ENCODE data around the gene ARMC3.
"Not testable (repeated sequence)": the region's sequence is repeated elsewhere in the genome, so short reads cannot be mapped to it uniquely, and the experiment has no call there.

ARMC3 gene

GRCh38 chr10:23065181-23065948 is 137.5 kb downstream of the ARMC3 start:
- peaks cover 10 to 33% of the 10 kb centered on the region in 2 donors for H3K4me1 ChIP-seq (ENCODE audit: control insufficient read depth in 1 of 2, insufficient read depth in 2 of 2, low read length in 2 of 2)
- no peak overlapping the region for H3K4me3 ChIP-seq (ENCODE audit: low read depth in 1 of 2, low read length in 2 of 2)
- no peaks in the 10 kb centered on the region for H3K27me3 ChIP-seq (ENCODE audit: low read depth, low read length)
- H3K36me3 ChIP-seq (ENCODE audit: control insufficient read depth in 1 of 2, insufficient read depth in 2 of 2, low read length in 2 of 2): no peaks in the 10 kb centered on the region
- H3K27ac ChIP-seq (ENCODE audit: low read length): peak overlapping the region; percentile 45
- H3K9me3 ChIP-seq (ENCODE audit: control insufficient read depth in 1 of 2, low read length in 2 of 2): no peaks in the 10 kb centered on the region

- no peak overlapping the region for H3K27ac ChIP-seq (ENCODE audit: low read length)
- no peaks in the 10 kb centered on the region for H3K36me3 ChIP-seq (ENCODE audit: control insufficient read depth in 1 of 2, insufficient read depth in 2 of 2, low read length in 2 of 2)
- H3K27me3 ChIP-seq (ENCODE audit: low read depth, low read length): no peaks in the 10 kb centered on the region
- peaks cover 10 to 33% of the 10 kb centered on the region in 2 donors for H3K4me1 ChIP-seq (ENCODE audit: control insufficient read depth in 1 of 2, insufficient read depth in 2 of 2, low read length in 2 of 2)
- H3K4me3 ChIP-seq (ENCODE audit: low read depth in 1 of 2, low read length in 2 of 2): no peak overlapping the region
- no peaks in the 10 kb centered on the region for H3K9me3 ChIP-seq (ENCODE audit: control insufficient read depth in 1 of 2, low read length in 2 of 2)
Observed at GRCh38 chr10:23067337-23067736, 139.5 kb downstream of the ARMC3 start.

- peaks cover 10 to 29% of the 10 kb centered on the region in 2 donors for H3K4me1 ChIP-seq (ENCODE audit: control insufficient read depth in 1 of 2, insufficient read depth in 2 of 2, low read length in 2 of 2)
- H3K27ac ChIP-seq (ENCODE audit: low read length): no peak overlapping the region
Observed at GRCh38 chr10:23067939-23068775, 140.3 kb downstream of the ARMC3 start.

GRCh38 chr10:23069019-23069815 is 141.4 kb downstream of the ARMC3 start:
- Histone ChIP-seq H3K36me3 (ENCODE audit: control insufficient read depth in 1 of 2, insufficient read depth in 2 of 2, low read length in 2 of 2) (no peaks in the 10 kb centered on the region), H3K4me1 (ENCODE audit: control insufficient read depth in 1 of 2, insufficient read depth in 2 of 2, low read length in 2 of 2) (peaks cover 10 to 21% of the 10 kb centered on the region in 2 donors), H3K4me3 (ENCODE audit: low read depth in 1 of 2, low read length in 2 of 2) (no peak overlapping the region), H3K27ac (ENCODE audit: low read length) (no peak overlapping the region), H3K9me3 (ENCODE audit: control insufficient read depth in 1 of 2, low read length in 2 of 2) (no peaks in the 10 kb centered on the region), H3K27me3 (ENCODE audit: low read depth, low read length) (no peaks in the 10 kb centered on the region)

More at GRCh38 chr10:23067939-23068775, 140.3 kb downstream of the ARMC3 start:
- no peaks in the 10 kb centered on the region for H3K9me3 ChIP-seq (ENCODE audit: control insufficient read depth in 1 of 2, low read length in 2 of 2)
- no peaks in the 10 kb centered on the region for H3K36me3 ChIP-seq (ENCODE audit: control insufficient read depth in 1 of 2, insufficient read depth in 2 of 2, low read length in 2 of 2)
- H3K27me3 ChIP-seq (ENCODE audit: low read depth, low read length): no peaks in the 10 kb centered on the region
- no peak overlapping the region for H3K4me3 ChIP-seq (ENCODE audit: low read depth in 1 of 2, low read length in 2 of 2)

- H3K4me3 ChIP-seq (ENCODE audit: low read depth in 1 of 2, low read length in 2 of 2); H3K9me3 ChIP-seq (ENCODE audit: control insufficient read depth in 1 of 2, low read length in 2 of 2); H3K27me3 ChIP-seq (ENCODE audit: low read depth, low read length); H3K27ac ChIP-seq (ENCODE audit: low read length); H3K36me3 ChIP-seq (ENCODE audit: control insufficient read depth in 1 of 2, insufficient read depth in 2 of 2, low read length in 2 of 2): not testable (repeated sequence)
- peaks cover 7 to 17% of the 10 kb centered on the region in 2 donors for H3K4me1 ChIP-seq (ENCODE audit: control insufficient read depth in 1 of 2, insufficient read depth in 2 of 2, low read length in 2 of 2)
Observed at GRCh38 chr10:23070092-23070912, 142.4 kb downstream of the ARMC3 start.

- no peaks in the 10 kb centered on the region for H3K9me3 ChIP-seq (ENCODE audit: control insufficient read depth in 1 of 2, low read length in 2 of 2)
- no peaks in the 10 kb centered on the region for H3K27me3 ChIP-seq (ENCODE audit: low read depth, low read length)
- no peak overlapping the region for H3K27ac ChIP-seq (ENCODE audit: low read length)
- peaks cover 1 to 12% of the 10 kb centered on the region in 2 donors for H3K4me1 ChIP-seq (ENCODE audit: control insufficient read depth in 1 of 2, insufficient read depth in 2 of 2, low read length in 2 of 2)
- no peaks in the 10 kb centered on the region for H3K36me3 ChIP-seq (ENCODE audit: control insufficient read depth in 1 of 2, insufficient read depth in 2 of 2, low read length in 2 of 2)
- H3K4me3 ChIP-seq (ENCODE audit: low read depth in 1 of 2, low read length in 2 of 2): no peak overlapping the region
Observed at GRCh38 chr10:23070913-23071218, 143.0 kb downstream of the ARMC3 start.

- not testable (repeated sequence) for H3K36me3 ChIP-seq (ENCODE audit: control insufficient read depth in 1 of 2, insufficient read depth in 2 of 2, low read length in 2 of 2); H3K27ac ChIP-seq (ENCODE audit: low read length); H3K4me3 ChIP-seq (ENCODE audit: low read depth in 1 of 2, low read length in 2 of 2); H3K27me3 ChIP-seq (ENCODE audit: low read depth, low read length); H3K9me3 ChIP-seq (ENCODE audit: control insufficient read depth in 1 of 2, low read length in 2 of 2); H3K4me1 ChIP-seq (ENCODE audit: control insufficient read depth in 1 of 2, insufficient read depth in 2 of 2, low read length in 2 of 2)
Observed at GRCh38 chr10:23072593-23072992, 144.7 kb downstream of the ARMC3 start.

GRCh38 chr10:23073527-23073926 is 145.7 kb downstream of the ARMC3 start:
- no peaks in the 10 kb centered on the region for H3K36me3 ChIP-seq (ENCODE audit: control insufficient read depth in 1 of 2, insufficient read depth in 2 of 2, low read length in 2 of 2)
- peaks cover 0 to under 1% of the 10 kb centered on the region in 2 donors for H3K4me1 ChIP-seq (ENCODE audit: control insufficient read depth in 1 of 2, insufficient read depth in 2 of 2, low read length in 2 of 2)
- H3K4me3 ChIP-seq (ENCODE audit: low read depth in 1 of 2, low read length in 2 of 2): no peak overlapping the region
- no peak overlapping the region for H3K27ac ChIP-seq (ENCODE audit: low read length)
- no peaks in the 10 kb centered on the region for H3K27me3 ChIP-seq (ENCODE audit: low read depth, low read length)
- no peaks in the 10 kb centered on the region for H3K9me3 ChIP-seq (ENCODE audit: control insufficient read depth in 1 of 2, low read length in 2 of 2)

GRCh38 chr10:23075672-23076071 is 147.8 kb downstream of the ARMC3 start:
- Histone ChIP-seq H3K4me3 (ENCODE audit: low read depth in 1 of 2, low read length in 2 of 2) (no peak overlapping the region), H3K9me3 (ENCODE audit: control insufficient read depth in 1 of 2, low read length in 2 of 2) (no peaks in the 10 kb centered on the region), H3K36me3 (ENCODE audit: control insufficient read depth in 1 of 2, insufficient read depth in 2 of 2, low read length in 2 of 2) (no peaks in the 10 kb centered on the region), H3K27me3 (ENCODE audit: low read depth, low read length) (no peaks in the 10 kb centered on the region), H3K4me1 (ENCODE audit: control insufficient read depth in 1 of 2, insufficient read depth in 2 of 2, low read length in 2 of 2) (no peaks in the 10 kb centered on the region), H3K27ac (ENCODE audit: low read length) (no peak overlapping the region)

GRCh38 chr10:23078114-23078513 is 150.3 kb downstream of the ARMC3 start:
- Histone ChIP-seq H3K9me3 (ENCODE audit: control insufficient read depth in 1 of 2, low read length in 2 of 2) (no peaks in the 10 kb centered on the region), H3K4me3 (ENCODE audit: low read depth in 1 of 2, low read length in 2 of 2) (no peak overlapping the region), H3K36me3 (ENCODE audit: control insufficient read depth in 1 of 2, insufficient read depth in 2 of 2, low read length in 2 of 2) (no peaks in the 10 kb centered on the region), H3K27me3 (ENCODE audit: low read depth, low read length) (no peaks in the 10 kb centered on the region), H3K4me1 (ENCODE audit: control insufficient read depth in 1 of 2, insufficient read depth in 2 of 2, low read length in 2 of 2) (no peaks in the 10 kb centered on the region), H3K27ac (ENCODE audit: low read length) (no peak overlapping the region)

Measured in muscle layer of duodenum (tissue), 2 donors.